Astrocyte of the cerebellum (primary cell): ENCODE results near the gene MMADHC.
"Not testable (repeated sequence)": the region's sequence is repeated elsewhere in the genome, so short reads cannot be mapped to it uniquely, and the experiment has no call there.

Experiments
- DNase-seq: peaks from one replicate; pipeline ENCODE4 v3.0.0-alpha.2; 2011; ENCODE audit warnings: low read depth
- H3K4me3 ChIP-seq: 2 replicates; pipeline ENCODE4 v1.5.1; 2011; ENCODE audit warnings: mild to moderate bottlenecking, low read depth, low read length, moderate library complexity
- in situ Hi-C: cut with HindIII; loops from 2 replicates; pipeline ENCODE4 v1.10.0; 2017; ENCODE audit warnings: low sequenced_read_pairs
- TF ChIP-seq, protein P1 (sequence below): IDR thresholded peaks from 2 replicates; pipeline ENCODE4 v1.5.1; 2012; ENCODE audit warnings: low read length, low read depth, moderate library complexity, mild to moderate bottlenecking; ENCODE audit errors: missing control alignments

Gene MMADHC

DNA sequence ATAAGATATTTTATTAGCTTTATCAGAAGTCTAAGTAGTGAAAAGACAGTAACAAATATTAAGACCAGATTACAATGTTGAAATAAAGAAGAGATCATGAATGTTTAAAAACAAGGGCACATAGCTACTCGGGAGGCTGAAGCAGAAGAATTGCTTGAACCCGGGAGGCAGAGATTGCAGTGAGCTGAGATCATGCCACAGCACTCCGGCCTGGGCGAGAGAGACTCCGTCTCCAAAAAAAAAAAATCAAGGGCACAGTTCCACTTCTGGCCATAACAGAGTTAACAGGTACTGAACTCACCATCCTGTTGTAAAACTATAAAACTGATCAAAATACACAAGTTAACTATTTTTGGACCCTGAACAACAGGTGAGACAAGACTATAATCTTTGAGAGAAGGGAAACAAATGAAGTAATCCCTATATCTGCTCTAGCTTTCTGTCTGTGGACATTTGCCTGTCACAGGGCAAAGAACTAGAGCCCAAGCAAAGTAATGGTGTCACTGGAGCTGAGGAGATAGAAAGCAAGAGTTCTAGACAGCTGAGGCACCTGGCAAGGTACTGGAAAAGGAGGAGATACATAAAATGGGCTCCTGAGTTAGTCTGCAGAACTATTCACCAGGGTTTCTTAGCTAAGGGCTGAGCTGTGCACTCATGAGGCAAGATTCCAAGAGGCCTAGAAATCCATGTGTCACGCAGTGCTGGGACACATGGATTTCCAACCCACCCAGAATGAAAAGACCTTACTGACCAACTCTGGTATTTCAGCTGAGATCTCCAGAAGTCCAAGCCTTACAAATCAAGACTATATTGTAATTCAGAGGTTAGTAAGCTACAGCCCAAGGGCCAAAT lies 15.2 kb downstream of the MMADHC start:
- no peak for DNase-seq
- TF ChIP-seq, protein P1, sequence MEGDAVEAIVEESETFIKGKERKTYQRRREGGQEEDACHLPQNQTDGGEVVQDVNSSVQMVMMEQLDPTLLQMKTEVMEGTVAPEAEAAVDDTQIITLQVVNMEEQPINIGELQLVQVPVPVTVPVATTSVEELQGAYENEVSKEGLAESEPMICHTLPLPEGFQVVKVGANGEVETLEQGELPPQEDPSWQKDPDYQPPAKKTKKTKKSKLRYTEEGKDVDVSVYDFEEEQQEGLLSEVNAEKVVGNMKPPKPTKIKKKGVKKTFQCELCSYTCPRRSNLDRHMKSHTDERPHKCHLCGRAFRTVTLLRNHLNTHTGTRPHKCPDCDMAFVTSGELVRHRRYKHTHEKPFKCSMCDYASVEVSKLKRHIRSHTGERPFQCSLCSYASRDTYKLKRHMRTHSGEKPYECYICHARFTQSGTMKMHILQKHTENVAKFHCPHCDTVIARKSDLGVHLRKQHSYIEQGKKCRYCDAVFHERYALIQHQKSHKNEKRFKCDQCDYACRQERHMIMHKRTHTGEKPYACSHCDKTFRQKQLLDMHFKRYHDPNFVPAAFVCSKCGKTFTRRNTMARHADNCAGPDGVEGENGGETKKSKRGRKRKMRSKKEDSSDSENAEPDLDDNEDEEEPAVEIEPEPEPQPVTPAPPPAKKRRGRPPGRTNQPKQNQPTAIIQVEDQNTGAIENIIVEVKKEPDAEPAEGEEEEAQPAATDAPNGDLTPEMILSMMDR, result no peak
- H3K4me3 ChIP-seq, result no peak overlapping the region
- in situ Hi-C loops, result no loop called here

DNA sequence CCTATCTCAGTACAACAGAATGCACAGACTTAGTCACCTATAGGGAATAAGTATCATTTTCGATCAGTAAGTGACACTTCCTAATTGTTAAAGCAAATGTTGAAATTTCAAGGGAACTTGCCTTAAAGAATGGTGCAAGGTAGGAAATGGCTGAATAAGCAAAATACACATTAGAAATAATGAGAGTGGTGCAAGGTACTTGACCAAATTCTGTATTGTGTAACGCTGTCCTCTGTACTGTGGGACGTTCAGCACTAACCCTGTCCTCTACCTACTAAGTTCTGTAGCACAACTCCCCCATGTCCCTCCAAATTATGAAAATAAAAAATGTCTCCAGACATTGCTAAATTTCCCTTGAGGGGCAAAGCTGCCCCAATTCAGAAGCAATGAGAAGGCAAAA lies 19.4 kb downstream of the MMADHC start:
- TF ChIP-seq, protein P1, result no peak
- no peak overlapping the region for H3K4me3 ChIP-seq
- in situ Hi-C loops, result loop anchor here (10.0 kb wide), 1 partner anchor 543 kb away; no protein-coding TSS in a partner anchor
- no peak for DNase-seq

DNA sequence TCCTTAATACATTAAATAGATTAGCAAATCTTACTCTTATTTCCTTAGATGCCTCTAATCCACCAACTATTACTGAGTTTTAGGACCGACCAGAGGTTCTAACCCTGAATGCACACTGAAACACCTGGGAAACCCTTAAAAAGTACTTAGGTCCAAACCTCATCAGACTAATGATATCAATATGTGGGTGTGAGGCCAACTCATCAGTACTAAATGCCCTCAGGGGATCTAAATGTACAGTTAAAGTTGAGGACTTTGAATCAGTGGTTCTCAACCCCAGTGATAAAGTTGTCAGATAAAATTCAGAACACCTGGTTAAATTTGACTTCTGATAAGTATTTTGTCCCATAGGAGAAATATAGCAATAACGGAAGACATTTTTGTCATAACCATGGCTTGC lies 20.9 kb downstream of the MMADHC start:
- in situ Hi-C loops, result loop anchor here (10.0 kb wide), 1 partner anchor 542 kb away; no protein-coding TSS in a partner anchor
- no peak overlapping the region for H3K4me3 ChIP-seq

DNA sequence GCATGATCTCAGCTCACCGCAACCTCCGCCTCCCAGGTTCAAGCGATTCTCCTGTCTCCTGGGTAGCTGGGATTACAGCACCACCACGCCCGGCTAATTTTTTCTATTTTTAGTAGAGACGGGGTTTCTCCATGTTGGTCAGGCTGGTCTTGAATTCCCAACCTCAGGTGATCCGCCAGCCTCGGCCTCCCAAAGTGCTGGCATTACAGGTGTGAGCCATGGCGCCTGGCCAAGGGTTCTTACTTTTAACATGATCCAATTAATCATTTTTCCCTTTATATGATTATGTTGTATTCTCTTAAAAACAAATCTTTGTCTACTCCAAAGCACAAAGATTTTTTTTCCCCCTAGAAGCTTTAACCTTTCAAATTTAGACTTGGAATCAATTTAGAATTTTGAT lies 21.9 kb downstream of the MMADHC start:
- not testable (repeated sequence) for H3K4me3 ChIP-seq, DNase-seq
- in situ Hi-C loops, result loop anchor here (10.0 kb wide), 1 partner anchor 541 kb away; no protein-coding TSS in a partner anchor

More for the DNA sequence above, 20.9 kb downstream of the MMADHC start:
- no peak for DNase-seq
- TF ChIP-seq, protein P1, result no peak

DNA sequence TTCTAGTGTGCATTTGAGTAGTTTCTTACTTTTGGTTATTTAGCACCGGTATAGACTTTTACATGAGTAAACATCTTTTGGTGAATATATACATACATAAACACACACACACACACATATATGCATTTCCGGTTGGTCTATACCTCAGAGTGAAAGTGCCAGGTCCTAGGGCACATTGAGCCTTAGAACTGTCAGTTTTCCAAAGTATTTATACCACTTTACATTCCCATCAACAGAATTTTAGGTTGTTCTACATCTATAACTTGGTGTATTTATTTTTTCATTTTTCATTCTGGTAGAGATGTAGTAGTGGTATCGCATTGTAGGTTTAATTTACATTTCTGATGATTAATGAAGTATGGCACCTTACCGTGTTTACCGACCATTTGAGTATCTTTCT lies 22.6 kb downstream of the MMADHC start:
- in situ Hi-C loops, result loop anchor here (10.0 kb wide), 1 partner anchor 540 kb away; no protein-coding TSS in a partner anchor
- TF ChIP-seq, protein P1, result no peak
- no peak for DNase-seq
- no peak overlapping the region for H3K4me3 ChIP-seq

DNA sequence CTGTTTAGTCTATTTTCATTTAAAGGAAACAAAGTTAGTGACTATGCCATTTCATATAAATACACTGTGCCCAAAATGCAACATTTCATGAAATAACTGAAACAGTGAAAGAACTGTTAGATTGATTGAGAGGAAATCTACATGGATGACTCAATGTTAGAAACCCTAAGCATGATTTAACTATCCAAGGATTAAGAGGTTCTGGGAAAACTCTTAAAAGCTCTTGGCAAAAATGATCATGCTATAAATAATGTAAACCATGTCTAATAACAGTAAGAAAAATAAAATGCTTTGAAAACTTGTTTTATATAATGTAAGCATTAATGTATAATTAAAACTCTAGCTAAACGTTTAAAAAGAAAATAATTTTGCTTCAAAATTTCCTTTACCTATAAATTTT lies 23.5 kb downstream of the MMADHC start:
- DNase-seq, result no peak
- in situ Hi-C loops, result loop anchor here (10.0 kb wide), 1 partner anchor 539 kb away; no protein-coding TSS in a partner anchor
- no peak overlapping the region for H3K4me3 ChIP-seq
- TF ChIP-seq, protein P1, result no peak

DNA sequence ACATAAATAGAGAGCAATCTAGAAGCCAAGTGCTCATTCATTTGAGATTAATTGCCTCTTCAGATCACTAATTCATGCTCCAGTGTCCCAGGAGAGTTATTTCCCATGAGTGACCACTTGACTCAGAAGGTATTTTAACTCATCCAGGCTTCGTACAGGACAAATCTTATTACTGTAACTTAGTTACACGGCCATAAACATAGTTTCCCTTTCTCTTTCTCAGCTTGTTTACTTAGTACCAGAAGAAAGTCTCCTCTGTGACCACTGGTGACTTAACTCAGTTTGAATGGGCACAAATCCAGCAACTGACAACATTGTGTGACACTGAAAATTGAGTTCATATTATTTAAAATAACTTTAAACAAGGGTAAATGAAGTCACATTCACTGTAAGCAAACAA lies 25.3 kb downstream of the MMADHC start:
- TF ChIP-seq, protein P1, result no peak
- H3K4me3 ChIP-seq, result no peak overlapping the region
- in situ Hi-C loops, result loop anchor here (10.0 kb wide), 1 partner anchor 538 kb away; no protein-coding TSS in a partner anchor
- DNase-seq, result no peak
